NCI-H510A (cell line): ENCODE results near the gene DDX6.
"Not testable (repeated sequence)": the region's sequence is repeated elsewhere in the genome, so short reads cannot be mapped to it uniquely, and the experiment has no call there.

Experiments
- DNase-seq: peaks from one replicate; lab custom pipeline; 2025; lab: John Stamatoyannopoulos, UW

The DDX6 gene

DNA sequence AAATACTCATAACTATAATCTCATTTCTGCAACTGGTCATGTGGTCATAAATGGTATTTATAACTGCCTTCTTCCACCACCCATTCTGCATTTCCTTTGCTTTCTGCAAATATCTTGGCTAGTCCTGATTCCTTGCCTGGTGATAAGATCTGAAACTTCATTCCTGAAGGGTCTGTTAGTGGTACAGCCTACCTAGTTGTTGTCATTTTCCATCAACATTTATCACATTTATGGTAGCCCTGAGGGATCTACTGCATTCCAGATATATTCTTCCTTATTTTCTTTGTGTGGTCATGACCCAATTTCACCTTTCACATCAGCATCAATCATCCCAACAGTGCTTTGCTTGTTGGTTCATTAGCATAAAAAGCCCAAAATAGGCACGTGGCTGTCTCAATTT, 50.1 kb downstream of the DDX6 start:
- DNase-seq = no peak

GRCh38 chr11:118735203-118735602, 55.8 kb downstream of the DDX6 start:
- no peak for DNase-seq

GRCh38 chr11:118734031-118734430, 56.9 kb downstream of the DDX6 start:
- DNase-seq = no peak

- DNase-seq = not testable (repeated sequence)
These were observed 61.2 kb downstream of the DDX6 start for GRCh38 chr11:118729753-118730152.

DNA sequence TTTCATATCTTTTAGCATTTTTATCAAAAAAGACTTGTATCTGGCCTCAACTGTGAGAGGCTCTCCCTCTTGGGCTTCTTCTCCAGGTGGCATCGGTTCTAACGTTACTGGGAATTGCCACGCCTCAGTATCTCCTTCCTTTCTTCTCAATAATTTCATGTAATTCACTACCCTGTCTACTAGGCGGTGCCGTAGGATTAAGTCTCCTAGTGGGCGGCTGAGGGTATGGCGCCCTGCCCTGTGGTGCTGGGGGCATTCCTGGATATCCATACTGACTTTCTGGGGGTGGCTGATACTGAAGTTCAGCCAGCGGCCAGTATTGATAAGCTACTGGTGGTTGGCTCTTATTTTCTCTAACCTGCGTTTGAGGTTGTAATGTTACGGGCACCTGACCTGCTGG, 62.9 kb downstream of the DDX6 start:
- not testable (repeated sequence) for DNase-seq

GRCh38 chr11:118727721-118728066, 63.3 kb downstream of the DDX6 start:
- DNase-seq = not testable (repeated sequence)

DNA sequence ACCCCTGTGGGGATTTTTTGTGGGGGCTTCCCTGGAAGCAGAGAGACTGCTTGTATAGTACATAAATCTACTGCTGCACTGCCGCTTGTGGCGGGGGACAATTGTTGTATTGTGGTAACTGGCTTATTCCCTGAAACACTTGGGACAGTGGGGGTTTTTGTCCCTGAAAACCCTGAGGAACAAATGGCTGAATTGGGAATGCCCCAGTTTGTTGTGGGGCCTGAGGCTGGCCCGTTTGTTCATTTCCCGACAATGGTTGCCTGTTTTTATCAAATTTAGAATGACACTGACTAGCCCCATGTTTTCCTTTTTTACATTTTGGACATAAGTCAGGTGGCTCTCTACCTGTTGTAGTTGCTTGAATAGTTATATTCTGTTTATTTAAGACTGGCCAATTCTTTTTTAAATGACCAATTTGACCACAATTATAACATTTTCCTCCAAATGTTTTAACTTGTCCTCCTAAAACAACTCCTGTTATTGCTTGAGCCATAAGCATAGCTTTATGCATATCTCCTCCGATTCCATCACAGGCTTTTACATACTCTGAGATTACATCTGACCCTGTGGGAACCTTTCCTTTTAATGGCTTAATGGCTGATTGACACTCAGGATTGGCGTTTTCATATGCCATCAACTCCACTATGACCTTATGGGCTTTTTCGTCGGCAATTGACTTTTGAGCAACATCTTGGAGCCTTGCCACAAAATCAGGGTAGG, 63.8 kb downstream of the DDX6 start:
- not testable (repeated sequence) for DNase-seq

DNA sequence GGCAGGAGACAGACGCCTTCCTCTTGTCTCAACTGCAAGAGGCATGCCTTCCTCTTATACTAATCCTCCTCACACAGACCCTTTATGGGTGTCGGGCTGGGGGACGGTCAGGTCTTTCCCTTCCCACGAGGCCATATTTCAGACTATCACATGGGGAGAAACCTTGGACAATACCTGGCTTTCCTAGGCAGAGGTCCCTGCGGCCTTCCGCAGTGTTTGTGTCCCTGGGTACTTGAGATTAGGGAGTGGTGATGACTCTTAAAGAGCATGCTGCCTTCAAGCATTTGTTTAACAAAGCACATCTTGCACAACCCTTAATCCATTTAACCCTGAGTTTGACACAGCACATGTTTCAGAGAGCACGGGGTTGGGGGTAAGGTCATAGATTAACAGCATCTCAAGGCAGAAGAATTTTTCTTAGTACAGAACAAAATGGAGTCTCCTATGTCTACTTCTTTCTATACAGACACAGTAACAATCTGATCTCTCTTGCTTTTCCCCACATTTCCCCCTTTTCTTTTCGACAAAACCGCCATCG, 69.4 kb downstream of the DDX6 start:
- DNase-seq = not testable (repeated sequence)

GRCh38 chr11:118720740-118721139, 70.2 kb downstream of the DDX6 start:
- not testable (repeated sequence) for DNase-seq

- not testable (repeated sequence) for DNase-seq
These were observed 70.9 kb downstream of the DDX6 start for GRCh38 chr11:118720078-118720477.

DNA sequence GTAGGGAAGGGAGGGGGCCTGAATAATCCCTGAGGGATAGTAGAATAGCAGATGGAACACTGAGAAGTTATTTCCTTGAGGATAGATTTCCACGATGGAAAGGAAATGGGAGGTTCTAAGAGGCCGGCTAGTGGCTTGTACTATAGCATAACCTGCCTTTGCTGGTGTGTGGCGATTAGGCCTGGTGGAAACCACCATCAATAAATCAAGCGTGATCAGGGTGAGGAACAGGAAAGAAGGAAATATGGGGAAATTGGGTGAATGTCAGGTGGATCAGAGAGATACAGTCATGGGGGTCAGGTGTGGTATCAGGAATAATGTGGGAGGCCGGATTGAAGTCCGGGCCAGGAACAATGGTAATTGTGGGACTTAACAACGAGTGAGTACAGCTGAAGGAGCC, 72.4 kb downstream of the DDX6 start:
- DNase-seq = not testable (repeated sequence)

DNA sequence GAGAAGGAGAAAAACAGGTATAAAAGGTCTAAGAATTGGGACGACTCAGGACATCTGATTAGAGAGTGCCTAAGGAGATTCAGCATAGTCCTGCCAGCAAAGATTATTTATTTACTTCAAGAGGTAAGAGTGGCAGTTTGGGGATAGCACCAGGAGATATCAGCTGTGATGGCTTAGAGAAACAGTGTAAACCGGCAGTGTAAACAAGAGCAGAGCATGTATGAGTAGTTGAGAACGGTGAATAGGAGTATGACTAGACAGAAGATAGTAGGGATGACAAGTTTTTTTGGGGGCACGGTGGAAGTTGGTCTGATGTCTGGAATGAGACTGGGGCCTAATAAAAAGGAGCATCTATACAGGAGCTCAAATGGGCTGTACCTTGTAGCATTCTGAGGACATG, 73.2 kb downstream of the DDX6 start:
- DNase-seq = not testable (repeated sequence)

DNA sequence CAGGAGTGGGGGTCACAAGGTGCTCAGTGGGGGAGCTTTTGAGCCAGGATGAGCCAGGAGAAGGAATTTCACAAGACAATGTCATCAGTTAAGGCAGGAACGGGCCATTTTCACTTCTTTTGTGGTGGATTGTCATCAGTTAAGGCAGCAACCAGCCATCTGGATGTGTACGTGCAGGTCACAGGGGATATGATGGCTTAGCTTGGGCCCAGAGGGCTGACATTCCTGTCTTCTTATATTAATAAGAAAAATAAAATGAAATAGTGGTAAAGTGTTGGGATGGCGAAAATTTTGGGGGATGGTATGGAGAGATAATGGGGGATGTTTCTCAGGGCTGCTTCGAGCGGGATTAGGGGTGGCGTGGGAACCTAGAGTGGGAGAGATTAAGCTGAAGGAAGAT, 73.7 kb downstream of the DDX6 start:
- not testable (repeated sequence) for DNase-seq

GRCh38 chr11:118715837-118716260, 75.1 kb downstream of the DDX6 start:
- DNase-seq = no peak

- DNase-seq = no peak
These were observed 75.6 kb downstream of the DDX6 start for GRCh38 chr11:118715245-118715831.

- DNase-seq = no peak
These were observed 76.1 kb downstream of the DDX6 start for GRCh38 chr11:118714816-118715215.

DNA sequence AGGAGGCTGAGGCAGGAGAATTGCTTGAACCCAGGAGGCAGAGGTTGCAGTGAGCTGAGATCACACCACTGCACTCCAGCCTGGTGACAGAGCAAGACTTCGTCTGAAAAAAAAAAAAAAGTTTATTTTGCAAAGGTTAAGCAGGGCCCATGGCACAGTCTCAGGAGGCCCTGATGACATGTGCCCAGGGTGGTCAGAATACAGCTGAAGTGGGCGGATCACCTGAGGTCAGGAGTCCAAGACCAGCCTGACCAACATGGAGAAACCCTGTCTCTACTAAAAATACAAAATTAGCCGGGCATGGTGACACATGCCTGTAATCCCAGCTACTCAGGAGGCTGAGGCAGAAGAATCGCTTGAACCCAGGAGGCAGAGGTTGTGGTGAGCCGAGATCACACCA, 76.5 kb downstream of the DDX6 start:
- DNase-seq = not testable (repeated sequence)

DNA sequence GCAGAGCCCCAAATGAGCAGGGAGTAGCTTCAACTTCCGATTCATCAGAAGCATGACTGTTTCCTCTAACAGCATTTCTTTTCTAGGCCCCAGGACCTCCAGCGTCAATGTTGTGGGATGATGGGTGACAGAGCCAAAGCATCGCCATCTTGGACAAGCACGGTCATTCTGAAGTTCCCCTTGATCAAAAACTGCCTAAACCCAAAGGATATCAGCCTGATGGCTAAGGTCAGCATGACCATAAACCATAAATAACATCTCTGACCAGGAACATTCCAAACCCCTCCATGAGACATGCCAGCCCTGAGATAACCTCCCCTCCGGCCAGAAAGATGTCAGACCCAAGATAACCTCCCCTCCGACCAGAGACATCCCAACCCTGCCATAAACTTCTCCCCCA, 82.7 kb downstream of the DDX6 start:
- no peak for DNase-seq

DNA sequence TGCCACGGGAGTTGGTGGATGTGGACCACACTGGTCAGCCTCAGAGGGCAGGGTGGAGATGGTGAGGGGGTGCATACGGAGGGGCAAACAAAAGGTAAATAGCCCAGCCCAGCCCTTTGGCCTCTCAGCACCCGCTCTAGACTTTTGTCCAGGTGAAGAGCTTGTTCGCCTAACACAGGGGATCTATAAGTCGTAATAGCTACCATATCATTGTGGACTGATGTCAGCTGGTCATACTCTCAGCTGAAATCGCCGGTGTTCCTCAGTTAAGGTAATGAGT, 84.5 kb downstream of the DDX6 start:
- DNase-seq = no peak

GRCh38 chr11:118705791-118706545, 85.0 kb downstream of the DDX6 start:
- DNase-seq = no peak

DNA sequence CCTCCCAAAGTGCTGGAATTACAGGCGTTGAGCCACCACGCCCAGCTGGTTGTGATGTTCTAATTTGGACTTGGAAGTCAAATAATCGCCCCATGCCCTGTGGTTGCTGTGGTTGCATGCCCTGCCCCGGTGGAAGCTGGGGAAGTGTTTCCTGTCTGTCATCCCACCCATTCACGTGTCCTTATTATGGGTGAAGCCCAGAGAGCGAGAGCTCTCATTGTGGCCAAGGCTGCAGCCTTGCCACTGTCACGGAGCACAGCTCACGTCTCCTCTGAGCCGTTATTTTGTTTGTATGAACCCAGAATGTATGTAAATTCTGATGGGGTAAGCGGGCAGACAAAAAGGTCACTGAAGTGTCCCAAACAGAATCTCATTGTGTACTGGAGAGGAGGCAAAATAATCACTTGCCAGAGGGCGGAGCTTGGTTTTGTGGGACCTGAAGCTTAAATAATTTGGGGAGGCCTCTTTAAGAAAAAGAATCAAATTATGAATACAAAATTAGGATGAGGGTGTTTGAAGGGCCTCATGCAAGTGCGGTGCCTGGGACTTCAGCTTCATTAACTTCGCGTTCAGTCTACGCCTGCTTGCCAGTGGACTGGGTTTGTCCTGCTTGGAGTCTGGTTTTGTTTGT, 85.7 kb downstream of the DDX6 start:
- DNase-seq = no peak

GRCh38 chr11:118703563-118704106, 87.3 kb downstream of the DDX6 start:
- DNase-seq = no peak
